Measurements from ENCODE around the gene UBE2D3.
A peak's percentile ranks its signal among the peaks of the same experiment; 100 is the strongest.
"Not testable (repeated sequence)": the region's sequence is repeated elsewhere in the genome, so short reads cannot be mapped to it uniquely, and the experiment has no call there.

UBE2D3 gene

DNA sequence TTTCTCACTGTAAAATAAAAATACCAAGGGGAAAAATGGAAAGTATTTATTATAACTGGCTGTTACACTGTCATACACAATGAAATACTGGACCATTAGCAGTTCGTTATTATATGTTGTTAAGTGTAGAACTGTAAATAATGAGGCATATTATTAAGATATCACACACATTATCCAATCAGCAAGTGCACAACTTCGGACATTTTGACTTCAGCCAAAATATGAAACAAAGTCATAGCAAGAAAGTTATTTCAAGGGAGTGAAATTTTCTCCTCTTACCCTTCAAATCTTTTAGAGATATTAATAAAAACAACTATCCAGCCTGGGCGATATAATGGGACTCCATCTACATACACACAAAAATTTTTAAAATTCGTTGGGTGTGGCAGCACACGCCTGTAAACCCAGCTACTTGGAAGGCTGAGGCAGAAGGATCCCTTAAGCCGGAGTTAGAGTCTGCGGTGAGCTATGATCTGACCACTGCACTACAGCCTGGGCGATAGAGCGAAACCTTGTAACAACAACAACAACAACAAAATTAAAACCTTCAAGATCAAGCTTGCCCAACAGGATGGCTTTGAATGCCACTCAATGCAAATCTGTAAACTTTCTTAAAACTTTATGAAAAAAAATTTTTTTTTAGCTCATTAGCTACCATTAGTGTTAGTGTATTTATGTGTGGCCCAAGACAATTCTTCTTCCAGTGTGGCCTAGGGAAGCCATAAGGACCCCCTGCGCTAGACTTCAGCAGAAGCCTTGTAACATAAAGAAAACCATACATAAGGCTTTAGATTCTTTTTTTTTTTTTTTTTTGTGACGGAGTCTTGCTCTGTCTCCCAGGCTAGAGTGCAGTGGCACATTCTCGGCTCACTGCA is 40.2 kb upstream of the UBE2D3 start:
- DNase-seq (ENCODE audit: low read depth, low spot score) = no peak
- in situ Hi-C loops (cut with HindIII; ENCODE audit: low sequenced_read_pairs) = no loop called here
- TF ChIP-seq, protein P1, sequence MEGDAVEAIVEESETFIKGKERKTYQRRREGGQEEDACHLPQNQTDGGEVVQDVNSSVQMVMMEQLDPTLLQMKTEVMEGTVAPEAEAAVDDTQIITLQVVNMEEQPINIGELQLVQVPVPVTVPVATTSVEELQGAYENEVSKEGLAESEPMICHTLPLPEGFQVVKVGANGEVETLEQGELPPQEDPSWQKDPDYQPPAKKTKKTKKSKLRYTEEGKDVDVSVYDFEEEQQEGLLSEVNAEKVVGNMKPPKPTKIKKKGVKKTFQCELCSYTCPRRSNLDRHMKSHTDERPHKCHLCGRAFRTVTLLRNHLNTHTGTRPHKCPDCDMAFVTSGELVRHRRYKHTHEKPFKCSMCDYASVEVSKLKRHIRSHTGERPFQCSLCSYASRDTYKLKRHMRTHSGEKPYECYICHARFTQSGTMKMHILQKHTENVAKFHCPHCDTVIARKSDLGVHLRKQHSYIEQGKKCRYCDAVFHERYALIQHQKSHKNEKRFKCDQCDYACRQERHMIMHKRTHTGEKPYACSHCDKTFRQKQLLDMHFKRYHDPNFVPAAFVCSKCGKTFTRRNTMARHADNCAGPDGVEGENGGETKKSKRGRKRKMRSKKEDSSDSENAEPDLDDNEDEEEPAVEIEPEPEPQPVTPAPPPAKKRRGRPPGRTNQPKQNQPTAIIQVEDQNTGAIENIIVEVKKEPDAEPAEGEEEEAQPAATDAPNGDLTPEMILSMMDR (IDR thresholded peaks at IDR 0.05; ENCODE audit: low read depth, low read length) = no peak
- peak overlapping the region; percentile 57 for H3K4me3 ChIP-seq (ENCODE audit: low read depth, low read length)

DNA sequence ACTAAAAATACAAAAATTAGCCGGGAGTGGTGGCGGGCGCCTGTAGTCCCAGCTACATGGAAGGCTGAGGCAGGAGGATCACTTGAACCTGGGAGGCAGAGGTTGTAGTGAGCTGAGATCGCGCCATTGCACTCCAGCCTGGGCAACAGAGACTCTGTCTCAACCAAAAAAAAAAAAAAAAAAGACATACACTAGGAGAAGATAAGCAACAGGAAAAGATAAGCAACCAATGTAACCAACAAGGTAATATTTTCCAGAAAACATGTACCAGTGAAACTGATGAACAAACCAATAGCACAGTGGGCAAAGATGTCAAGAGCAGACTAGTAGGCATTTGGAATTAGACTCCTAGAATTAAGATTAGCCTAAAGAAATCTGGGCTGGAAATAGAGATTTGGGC is 38.0 kb upstream of the UBE2D3 start:
- H3K4me3 ChIP-seq (ENCODE audit: low read depth, low read length); in situ Hi-C loops (cut with HindIII; ENCODE audit: low sequenced_read_pairs); DNase-seq (ENCODE audit: low read depth, low spot score): not testable (repeated sequence)

DNA sequence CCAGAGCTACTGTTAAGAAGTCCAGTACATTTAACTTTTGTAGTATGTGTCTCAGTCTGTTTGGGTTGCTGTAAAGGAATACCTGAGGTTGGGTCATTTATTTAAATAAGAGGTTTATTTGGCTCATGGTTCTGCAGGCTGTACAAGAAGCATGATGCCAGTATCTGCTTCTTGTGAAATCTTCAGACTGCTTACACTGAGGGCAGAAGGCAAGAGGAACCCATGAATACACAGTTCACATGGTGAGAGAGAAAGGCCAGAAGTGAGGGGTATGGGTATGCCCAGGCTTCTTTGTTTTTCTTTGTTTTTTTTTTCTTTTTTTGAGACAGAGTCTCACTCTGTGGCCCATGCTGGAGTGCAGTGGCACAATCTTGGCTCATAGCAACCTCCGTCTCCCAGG is 35.4 kb upstream of the UBE2D3 start:
- no peak for DNase-seq (ENCODE audit: low read depth, low spot score)
- in situ Hi-C loops (cut with HindIII; ENCODE audit: low sequenced_read_pairs) = no loop called here
- H3K4me3 ChIP-seq (ENCODE audit: low read depth, low read length) = no peak overlapping the region
- TF ChIP-seq, protein P1 (IDR thresholded peaks at IDR 0.05; ENCODE audit: low read depth, low read length) = no peak

- TF ChIP-seq, protein P1 (IDR thresholded peaks at IDR 0.05; ENCODE audit: low read depth, low read length) = no peak
- H3K4me3 ChIP-seq (ENCODE audit: low read depth, low read length) = no peak overlapping the region
- in situ Hi-C loops (cut with HindIII; ENCODE audit: low sequenced_read_pairs) = no loop called here
- DNase-seq (ENCODE audit: low read depth, low spot score) = no peak
These were observed 34.7 kb upstream of the UBE2D3 start for GRCh38 chr4:102862016-102862415.

DNA sequence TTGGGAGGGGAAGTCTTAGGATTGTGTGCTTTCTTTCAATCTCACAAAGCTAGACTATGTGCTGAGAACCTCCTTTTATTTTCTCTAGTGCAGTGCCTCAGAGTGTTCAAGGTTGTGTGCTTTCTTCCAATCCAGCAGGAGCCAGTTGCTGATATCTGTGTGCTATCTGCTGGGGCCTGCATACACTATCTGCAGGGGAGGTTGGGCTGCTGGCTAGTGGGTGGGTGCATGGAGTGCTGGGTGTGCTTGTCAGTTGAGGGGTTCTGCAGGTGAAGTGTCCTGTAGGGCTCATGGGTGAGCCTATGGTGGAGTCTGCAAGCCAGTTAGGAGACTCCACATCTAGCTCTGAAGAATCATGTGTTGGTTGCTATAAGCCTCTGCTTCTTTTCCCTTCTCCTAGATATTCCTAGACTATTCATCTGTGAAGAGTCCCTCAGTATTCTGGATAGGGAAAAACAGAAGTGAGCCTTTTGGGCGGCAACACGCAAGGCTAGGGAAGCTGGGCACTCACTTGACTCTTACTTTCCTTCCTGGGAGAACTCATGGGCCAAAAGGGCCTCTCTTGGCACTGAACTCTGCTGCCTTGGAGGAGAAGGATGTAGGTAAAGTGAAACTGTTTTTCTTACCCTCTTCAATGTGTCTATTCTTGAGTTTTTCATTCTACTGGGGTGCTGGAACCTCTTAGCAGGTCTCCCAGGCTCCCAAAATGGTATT is 33.4 kb upstream of the UBE2D3 start:
- no peak for DNase-seq (ENCODE audit: low read depth, low spot score)
- H3K4me3 ChIP-seq (ENCODE audit: low read depth, low read length) = no peak overlapping the region
- TF ChIP-seq, protein P1 (IDR thresholded peaks at IDR 0.05; ENCODE audit: low read depth, low read length) = no peak
- in situ Hi-C loops (cut with HindIII; ENCODE audit: low sequenced_read_pairs) = no loop called here

- in situ Hi-C loops (cut with HindIII; ENCODE audit: low sequenced_read_pairs) = no loop called here
- H3K4me3 ChIP-seq (ENCODE audit: low read depth, low read length) = no peak overlapping the region
- TF ChIP-seq, protein P1 (IDR thresholded peaks at IDR 0.05; ENCODE audit: low read depth, low read length) = no peak
- no peak for DNase-seq (ENCODE audit: low read depth, low spot score)
These were observed 31.6 kb upstream of the UBE2D3 start for GRCh38 chr4:102858828-102859464.
